Cardiac septum (tissue), 1 donor: Measurements from ENCODE around the gene SSX2IP. TPM values are rescaled to one million over a fixed set of nuclear protein-coding genes. Genes with fewer than 3 reads are reported as not detected.
A peak's percentile ranks its signal among the peaks of the same experiment; 100 is the strongest.
"Not testable (repeated sequence)": the region's sequence is repeated elsewhere in the genome, so short reads cannot be mapped to it uniquely, and the experiment has no call there.

ENCODE experiments used
- DNase-seq: peaks from one replicate; pipeline ENCODE4 v3.0.0-alpha.2; 2020; ENCODE audit warnings: low spot score
- intact Hi-C: fragments of 100-400 bp; cut with DNase I; formaldehyde crosslinking; loops from one replicate; pipeline ENCODE4 v1.14.0; 2022
- long read RNA-seq: library from polyadenylated mRNA; unstranded; transcript quantifications from one replicate; pipeline ENCODE4 v2.0.0, GENCODE V29; 2021
- total RNA-seq: library from RNA; stranded (reverse); fragmentation: NEBNext Ultra II Directional; extraction: Animal tissue kit (Norgen Biotek cat#: 25700); gene quantifications from one replicate; pipeline ENCODE4 v1.2.1, GENCODE V29; 2021
- donor health status: DM: no; HTN: no; CAD: no.

SSX2IP gene
- 12.0 TPM for total RNA-seq
- long read RNA-seq, full-length matches to known transcripts = 11 of 24 reads
- long read RNA-seq, partial matches to known transcripts = 3 of 24 reads
- long read RNA-seq, other reads (novel, unspliced or antisense) = 10 of 24 reads

DNA sequence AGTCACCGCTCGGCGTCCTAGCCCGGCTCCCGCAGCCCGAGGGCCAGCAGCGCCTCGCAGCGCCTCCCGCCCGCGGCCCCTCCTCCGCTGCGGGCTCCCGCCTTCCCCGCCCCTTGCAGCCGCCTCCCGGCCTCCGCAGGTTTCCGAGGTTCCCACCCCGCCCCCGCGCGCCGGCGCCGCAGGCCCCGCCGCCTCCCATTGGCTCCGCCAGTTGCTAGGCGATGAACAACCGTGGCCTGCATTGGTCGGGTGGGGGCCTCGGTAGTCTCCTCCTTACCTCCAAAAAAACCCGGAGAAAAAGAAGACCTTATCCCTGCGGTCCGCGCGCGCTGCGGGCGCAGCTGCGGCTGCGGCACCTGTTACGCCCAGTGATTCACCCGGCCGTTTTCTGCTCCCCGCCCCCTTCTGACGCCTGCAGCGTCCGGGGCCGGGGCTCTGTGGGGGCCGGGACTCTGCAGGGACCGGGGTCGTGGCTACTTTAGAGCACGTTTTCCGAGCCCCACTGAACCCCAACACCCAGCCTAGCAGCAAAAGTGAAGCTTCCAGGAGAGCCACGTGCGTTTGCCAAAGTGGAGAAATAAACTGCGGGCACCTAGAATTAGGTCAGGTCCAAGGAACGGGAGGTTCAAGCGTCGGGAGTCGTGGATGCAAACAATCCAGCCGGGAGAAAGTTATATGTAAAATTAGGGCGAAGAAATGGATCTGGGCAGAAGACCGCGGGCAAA is at the start of gene SSX2IP:
Gene SSX2IP, minus strand, starts transcription at position 65 of the 725 bp plus-strand sequence. CDS start 19,242 bp downstream, outside the sequence.
- intact Hi-C loops = loop anchor here (2.0 to 10.0 kb wide), 2 partner anchors 184 to 244 kb away; partner anchors contain the start of genes GNG5 and SPATA1
- DNase-seq = peak; percentile 98

DNA sequence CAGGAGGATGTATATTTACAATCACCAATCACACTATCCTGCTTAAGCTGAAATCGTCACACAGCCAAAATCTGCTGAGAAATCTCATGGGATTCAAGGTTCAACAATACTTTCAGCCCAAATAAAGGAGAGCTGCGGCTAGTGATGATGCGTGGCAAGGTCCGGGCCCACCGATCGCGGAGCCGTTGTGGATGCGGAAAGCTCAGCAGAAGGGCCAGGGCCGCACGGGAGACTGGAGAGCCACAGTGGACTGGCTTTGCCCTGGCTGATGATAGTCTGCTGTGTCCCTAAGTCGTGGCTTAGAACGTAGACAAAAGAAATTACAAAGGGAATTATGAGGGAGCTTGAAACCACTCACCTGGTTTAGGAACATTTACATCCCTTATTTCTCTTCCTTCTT is 48.0 kb upstream of the SSX2IP start:
- intact Hi-C loops = no loop called here
- no peak for DNase-seq

- no peak for DNase-seq
- intact Hi-C loops = no loop called here
Measured at GRCh38 chr1:84737590-84737989, 47.3 kb upstream of the SSX2IP start.

- intact Hi-C loops = no loop called here
- DNase-seq = no peak
Measured at GRCh38 chr1:84736944-84737343, 46.7 kb upstream of the SSX2IP start.

DNA sequence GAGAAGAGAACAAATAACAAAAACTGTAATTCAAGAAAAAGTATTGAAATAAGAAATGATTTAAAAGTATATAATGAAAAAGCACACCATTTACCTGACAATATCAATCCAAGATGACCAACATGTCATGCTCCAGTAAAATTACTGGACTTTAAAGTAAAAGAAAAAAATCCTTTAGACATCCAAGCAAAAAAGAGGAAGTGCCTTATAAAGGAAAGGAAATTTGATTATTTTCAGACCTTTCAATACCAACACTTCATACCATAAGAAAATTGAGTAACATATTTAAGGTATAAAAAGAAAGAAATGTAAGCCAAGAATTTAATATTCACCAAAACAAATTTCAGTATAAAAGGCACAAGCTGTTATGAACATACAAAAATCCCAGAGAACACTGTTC is 46.2 kb upstream of the SSX2IP start:
- intact Hi-C loops = no loop called here
- no peak for DNase-seq

- DNase-seq = no peak
- intact Hi-C loops = no loop called here
Measured at GRCh38 chr1:84735483-84735882, 45.2 kb upstream of the SSX2IP start.

- intact Hi-C loops = no loop called here
- no peak for DNase-seq
Measured at GRCh38 chr1:84732520-84732919, 42.3 kb upstream of the SSX2IP start.

- DNase-seq = no peak
- intact Hi-C loops = no loop called here
Measured at GRCh38 chr1:84731519-84731918, 41.3 kb upstream of the SSX2IP start.

DNA sequence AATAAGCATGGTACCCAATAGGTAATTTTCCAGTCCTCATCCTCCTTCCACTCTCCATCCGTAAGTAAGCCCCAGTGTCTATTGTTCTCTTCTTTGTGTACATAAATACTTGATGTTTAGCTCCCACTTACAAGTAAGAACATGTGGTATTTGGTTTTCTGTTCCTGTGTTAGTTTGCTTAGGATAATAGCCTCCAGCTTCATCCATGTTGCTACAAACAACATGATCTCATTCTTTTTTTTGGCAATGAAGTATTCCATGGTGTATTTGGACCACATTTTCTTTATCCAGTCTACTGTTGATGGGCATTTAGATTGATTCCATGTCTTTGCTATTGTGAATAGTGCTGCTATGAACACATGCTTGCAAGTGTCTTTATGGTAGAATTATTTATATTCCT is 37.5 kb upstream of the SSX2IP start:
- DNase-seq, intact Hi-C loops: not testable (repeated sequence)

GRCh38 chr1:84726593-84727499 is 36.6 kb upstream of the SSX2IP start:
- DNase-seq = no peak
- intact Hi-C loops = no loop called here

DNA sequence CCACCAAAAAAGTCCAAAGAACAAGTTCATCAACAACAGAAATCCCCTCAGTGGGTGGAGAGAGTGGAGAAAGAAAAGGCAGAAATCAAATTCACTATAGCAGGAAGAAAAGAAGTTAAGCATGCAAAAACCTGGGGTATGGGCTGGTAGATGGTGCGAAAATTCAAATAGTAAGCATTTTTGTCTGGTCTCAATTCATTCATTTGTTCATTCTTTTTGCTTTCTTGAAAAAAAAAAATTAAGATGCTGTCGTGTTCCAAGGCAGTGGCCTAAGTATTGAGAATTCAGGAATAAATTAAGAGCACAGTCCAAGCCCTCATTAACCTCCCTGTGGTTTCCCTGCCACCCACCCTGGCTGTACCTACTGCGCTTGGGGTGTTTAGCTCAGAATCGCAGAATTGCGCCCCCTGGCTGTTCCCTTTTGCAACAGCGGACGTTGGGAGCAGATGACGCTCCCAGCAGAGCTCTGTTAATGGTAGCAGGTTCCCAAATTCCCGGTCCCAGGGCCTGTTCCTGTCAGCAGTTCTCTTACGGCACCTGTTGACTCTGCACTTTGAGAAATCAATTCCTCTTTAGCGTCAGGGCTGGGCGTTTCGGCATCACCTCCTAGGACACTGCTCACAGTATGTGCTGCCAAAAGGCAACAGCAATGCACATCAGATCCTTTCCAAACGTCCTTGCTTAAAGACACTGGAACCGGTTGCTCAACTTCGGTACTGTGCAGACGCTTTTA is 34.0 kb upstream of the SSX2IP start:
- no peak for DNase-seq
- intact Hi-C loops = no loop called here

- no peak for DNase-seq
- intact Hi-C loops = no loop called here
Measured at GRCh38 chr1:84722794-84723193, 32.5 kb upstream of the SSX2IP start.

DNA sequence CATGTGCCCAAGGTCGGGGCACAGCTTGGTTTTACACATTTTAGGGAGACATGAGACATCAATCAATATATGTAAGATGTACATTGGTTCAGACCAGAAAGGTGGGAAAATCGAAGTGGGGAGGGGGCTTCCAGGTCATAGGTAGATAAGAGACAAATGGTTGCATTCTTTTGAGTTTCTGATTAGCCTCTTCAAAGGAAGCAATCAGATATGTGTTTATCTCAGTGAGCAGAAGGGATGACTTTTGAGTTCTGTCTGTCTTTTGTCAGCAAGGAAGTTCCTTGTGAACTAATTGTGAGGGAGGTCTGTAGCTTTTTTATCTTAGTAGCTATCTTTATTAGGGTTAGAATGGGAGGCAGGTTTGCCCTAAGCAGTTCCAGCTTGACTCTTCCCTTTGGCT is 31.6 kb upstream of the SSX2IP start:
- intact Hi-C loops, DNase-seq: not testable (repeated sequence)

- no peak for DNase-seq
- intact Hi-C loops = no loop called here
Measured at GRCh38 chr1:84721152-84721551, 30.9 kb upstream of the SSX2IP start.

DNA sequence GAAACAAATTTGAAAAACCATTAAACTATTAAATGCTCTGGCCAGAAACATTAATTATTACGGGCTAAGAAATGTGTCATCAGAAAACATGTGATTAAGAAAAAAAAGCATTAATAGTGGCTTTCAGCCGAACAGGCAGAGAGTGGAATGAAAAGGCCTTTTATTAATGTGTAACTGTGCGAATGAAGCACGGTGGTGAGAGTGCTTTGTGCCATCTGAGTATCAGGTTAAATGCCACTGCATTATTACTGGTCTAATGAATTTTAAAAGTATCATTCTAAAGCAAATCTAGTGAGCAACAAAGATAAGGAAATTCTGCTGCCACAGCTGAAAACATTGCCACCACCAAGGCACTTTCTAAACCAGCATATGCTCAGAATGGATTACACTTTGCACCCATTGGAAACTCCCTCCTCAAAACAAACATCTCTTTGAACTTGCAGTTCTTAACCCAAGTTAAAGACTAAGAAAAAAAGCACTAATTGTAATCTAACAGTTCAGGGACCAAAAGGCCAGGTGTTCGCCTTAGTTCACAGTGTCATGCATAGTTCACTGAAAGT is 30.0 kb upstream of the SSX2IP start:
- intact Hi-C loops = no loop called here
- DNase-seq = no peak

- intact Hi-C loops = no loop called here
Measured at GRCh38 chr1:84719543-84720217, 29.4 kb upstream of the SSX2IP start.

DNA sequence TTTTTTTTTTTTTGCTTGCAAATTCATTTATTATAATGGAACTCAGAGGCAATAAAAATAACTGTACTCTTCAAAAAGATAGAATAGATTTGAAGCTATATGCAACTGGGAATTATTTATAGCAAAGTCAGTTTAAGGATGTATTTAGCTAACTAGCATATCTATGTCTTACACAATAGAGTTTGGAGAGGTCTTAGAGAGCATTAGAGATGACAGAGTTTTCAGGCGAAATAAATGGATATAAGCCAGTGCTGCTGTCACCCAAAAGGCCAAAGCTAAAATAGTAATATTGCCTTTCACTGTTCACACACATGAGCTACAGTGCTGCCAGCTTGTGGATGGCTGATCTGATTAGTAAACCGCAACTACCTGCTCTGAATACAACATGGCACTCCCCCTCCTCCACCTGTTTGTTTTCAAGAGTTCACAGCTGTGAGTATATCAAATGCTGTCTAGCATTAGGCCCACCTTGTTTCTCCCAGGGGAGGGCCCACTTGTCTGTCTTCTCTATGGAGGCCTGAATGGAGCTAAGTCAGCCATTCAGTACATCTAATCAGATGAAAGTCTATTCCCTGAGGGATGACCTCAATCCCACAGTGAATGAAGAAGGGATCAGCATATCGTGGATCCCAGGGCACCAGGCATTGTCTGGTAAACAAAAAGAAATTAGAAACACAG is 25.2 kb upstream of the SSX2IP start:
- intact Hi-C loops = no loop called here
- no peak for DNase-seq

More at GRCh38 chr1:84719543-84720217, 29.4 kb upstream of the SSX2IP start:
- DNase-seq = no peak

DNA sequence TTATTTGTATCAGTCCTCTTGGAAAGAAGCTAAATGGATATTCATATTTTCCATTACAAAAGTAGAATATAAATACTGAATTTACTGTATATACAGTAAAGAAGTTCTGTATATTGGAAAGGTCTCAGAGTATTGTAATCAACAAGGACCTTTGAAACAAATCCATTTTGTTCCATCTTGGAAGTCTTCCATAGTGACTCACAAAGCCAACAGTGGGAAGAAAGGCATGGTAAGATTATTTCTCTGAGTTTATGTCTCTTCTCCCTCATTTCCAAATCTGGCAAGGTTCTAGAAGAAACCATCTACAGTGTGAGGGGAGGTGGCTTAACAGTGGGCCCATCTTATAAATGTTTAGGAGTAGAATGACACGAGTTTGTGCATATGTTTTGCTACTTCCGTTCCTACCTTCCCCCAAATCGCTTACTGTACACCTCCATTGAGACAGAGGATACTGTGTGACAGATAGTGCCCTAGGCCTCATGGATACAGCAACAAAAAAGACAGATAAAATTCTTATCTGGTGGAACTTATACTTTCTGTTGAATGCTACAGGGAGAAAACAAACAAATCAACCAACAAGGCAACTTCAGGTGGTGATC is 22.1 kb upstream of the SSX2IP start:
- no peak for DNase-seq
- intact Hi-C loops = no loop called here
